Measurements from ENCODE around the gene GNG7. TPM values are rescaled to one million over a fixed set of nuclear protein-coding genes. Genes with fewer than 3 reads are reported as not detected.
A peak's percentile ranks its signal among the peaks of the same experiment; 100 is the strongest.

The GNG7 gene
- total RNA-seq, 1 donor from 2014 or later: 0.96 TPM

DNA sequence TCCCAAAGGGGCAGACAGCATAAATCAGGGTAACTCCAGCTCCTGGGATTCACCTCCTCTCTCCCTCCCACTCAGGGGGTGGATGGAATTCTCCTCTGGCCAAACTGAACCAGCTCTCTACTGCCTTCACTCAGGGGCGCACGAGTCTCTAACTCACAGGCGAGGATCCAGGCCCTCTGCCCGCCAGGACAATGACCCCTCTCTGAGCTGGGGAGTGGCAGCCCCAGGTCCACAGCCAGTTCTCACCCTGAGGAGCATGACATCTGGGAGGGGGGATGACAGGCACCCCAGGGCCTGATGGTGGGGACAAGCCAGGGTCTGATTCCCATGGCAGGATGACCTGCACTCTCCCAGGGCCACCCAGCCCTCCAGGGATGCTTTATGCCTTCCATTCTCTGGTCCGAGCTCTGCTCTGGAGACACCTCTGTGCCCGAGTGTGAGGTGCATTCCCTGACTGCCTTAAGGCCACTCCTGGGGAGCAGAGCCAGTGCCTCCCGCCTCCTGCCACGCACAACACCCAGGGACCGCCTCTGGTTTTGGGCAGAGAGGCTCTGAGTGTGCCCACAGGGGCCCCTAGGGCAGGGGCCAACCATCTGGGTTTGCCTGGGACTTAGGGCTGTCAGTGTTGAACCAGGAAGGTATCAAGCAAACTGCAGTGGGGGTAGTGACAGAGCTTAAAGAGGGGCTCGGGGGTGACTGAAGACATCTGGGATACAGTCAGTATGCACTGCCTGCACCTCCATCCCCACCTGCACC lies 66.2 kb downstream of the GNG7 start:
- DNase-seq (ENCODE audit: low spot score in 2 of 2): peak in 1 of 2 donors; percentile 61
- no peak overlapping the region for H3K27ac ChIP-seq
- no peaks in the 10 kb centered on the region for H3K27me3 ChIP-seq
- no peak overlapping the region for H3K4me3 ChIP-seq
- intact Hi-C loops (cut with DNase I): loop anchor here (2.0 to 10.0 kb wide), 3 partner anchors 58 to 472 kb away; partner anchors contain the start of gene DOT1L
- H3K9me3 ChIP-seq: no peaks in the 10 kb centered on the region
- TF ChIP-seq, protein P1, sequence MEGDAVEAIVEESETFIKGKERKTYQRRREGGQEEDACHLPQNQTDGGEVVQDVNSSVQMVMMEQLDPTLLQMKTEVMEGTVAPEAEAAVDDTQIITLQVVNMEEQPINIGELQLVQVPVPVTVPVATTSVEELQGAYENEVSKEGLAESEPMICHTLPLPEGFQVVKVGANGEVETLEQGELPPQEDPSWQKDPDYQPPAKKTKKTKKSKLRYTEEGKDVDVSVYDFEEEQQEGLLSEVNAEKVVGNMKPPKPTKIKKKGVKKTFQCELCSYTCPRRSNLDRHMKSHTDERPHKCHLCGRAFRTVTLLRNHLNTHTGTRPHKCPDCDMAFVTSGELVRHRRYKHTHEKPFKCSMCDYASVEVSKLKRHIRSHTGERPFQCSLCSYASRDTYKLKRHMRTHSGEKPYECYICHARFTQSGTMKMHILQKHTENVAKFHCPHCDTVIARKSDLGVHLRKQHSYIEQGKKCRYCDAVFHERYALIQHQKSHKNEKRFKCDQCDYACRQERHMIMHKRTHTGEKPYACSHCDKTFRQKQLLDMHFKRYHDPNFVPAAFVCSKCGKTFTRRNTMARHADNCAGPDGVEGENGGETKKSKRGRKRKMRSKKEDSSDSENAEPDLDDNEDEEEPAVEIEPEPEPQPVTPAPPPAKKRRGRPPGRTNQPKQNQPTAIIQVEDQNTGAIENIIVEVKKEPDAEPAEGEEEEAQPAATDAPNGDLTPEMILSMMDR (IDR thresholded peaks at IDR 0.05): no peak
- H3K4me1 ChIP-seq: peaks cover 15 to 23% of the 10 kb centered on the region in 2 donors
- H3K36me3 ChIP-seq: no peaks in the 10 kb centered on the region

DNA sequence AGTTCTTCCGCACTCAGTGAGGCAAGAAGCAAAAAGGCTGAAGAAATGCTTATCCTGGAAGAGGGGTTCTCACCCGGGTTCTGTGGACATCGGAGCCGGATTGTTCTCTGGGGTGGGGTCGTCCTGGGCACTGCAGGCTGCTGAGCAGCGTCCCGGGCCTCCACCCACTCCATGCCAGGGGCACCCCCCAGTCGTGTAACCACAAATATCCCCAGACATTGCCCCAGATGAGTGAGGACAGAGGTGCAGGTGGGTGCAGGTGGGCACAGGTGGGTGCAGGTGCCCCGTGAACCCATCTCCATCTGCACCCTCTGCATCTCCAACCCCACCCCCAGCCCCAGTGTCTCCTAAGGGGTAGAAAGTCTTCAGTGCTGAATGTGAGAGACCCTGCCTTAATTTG lies 67.5 kb downstream of the GNG7 start:
- no peak for DNase-seq (ENCODE audit: low spot score in 2 of 2)
- intact Hi-C loops (cut with DNase I): loop anchor here (2.0 to 10.0 kb wide), 3 partner anchors 22 to 470 kb away; partner anchors contain the start of gene DOT1L

DNA sequence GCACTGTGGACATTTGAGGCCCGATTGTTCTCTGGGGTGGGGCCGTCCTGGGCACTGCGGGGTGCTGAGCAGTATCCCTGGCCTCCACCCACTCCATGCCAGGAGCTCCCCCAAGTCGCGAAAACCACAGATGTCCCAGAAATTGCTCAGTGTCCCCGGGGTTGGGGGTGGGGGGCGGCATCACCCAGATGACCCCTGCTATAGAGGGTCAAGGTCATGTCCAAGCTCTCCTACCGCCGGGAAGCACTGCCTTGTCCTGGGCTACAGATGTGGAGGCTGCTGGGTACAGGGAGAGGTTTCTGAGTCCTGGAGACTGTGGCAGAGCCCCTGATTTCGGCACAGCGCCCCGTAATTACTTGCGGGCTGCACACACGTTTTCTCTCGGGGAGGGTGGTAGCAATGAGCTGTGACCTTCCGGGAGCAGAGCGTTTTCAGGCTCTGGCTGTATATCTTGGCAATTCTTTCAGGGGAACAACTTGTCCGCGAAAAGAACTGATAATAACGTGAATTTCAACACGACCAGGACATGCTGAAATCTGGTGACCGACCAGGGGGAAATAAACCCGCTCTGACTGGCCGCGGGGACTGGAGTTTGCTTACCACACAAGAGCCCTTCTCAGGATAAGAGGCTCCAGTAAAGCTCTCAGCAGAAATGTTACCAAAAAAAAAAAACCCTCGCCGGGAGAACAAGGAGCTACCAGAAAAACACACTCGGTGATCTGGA lies 68.1 kb downstream of the GNG7 start:
- no peaks in the 10 kb centered on the region for H3K36me3 ChIP-seq
- DNase-seq (ENCODE audit: low spot score in 2 of 2): peak in 1 of 2 donors; percentile 91
- intact Hi-C loops (cut with DNase I): loop anchor here (2.0 to 10.0 kb wide), 2 partner anchors 22 to 470 kb away; partner anchors contain the start of gene DOT1L
- TF ChIP-seq, protein P1 (IDR thresholded peaks at IDR 0.05): no peak
- H3K27me3 ChIP-seq: no peaks in the 10 kb centered on the region
- peaks cover 15 to 23% of the 10 kb centered on the region in 2 donors for H3K4me1 ChIP-seq
- H3K9me3 ChIP-seq: no peaks in the 10 kb centered on the region
- peak overlapping the region; percentile 87 to 90 for H3K27ac ChIP-seq
- peak overlapping the region in 1 of 2 donors; percentile 49 for H3K4me3 ChIP-seq

More for the DNA sequence above, 67.5 kb downstream of the GNG7 start:
- Histone ChIP-seq H3K4me3 (peak overlapping the region in 1 of 2 donors; percentile 49), H3K27me3 (no peaks in the 10 kb centered on the region), H3K4me1 (peaks cover 15 to 23% of the 10 kb centered on the region in 2 donors), H3K27ac (peak overlapping the region; percentile 87 to 90), H3K36me3 (no peaks in the 10 kb centered on the region), H3K9me3 (no peaks in the 10 kb centered on the region)
- TF ChIP-seq, protein P1 (IDR thresholded peaks at IDR 0.05): no peak

DNA sequence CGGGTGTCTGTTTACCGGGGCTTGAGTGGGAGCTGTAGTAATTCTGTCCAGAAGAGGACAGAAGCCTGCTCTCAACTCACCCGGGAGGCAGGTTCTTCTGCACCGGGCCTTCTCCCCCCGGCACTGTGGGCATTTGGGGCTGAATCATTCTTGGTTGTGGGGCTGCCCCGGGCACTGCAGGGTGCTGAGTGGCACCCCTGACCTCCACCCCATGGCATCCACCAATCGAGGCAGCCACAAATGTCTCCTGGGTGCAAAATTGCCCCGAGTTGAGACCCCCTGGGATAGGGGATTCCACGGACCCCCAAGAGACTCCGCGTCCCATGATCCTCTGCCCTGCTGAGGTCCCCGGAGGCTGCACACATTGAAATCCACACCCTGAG lies 68.8 kb downstream of the GNG7 start:
- Histone ChIP-seq H3K4me3 (no peak overlapping the region), H3K4me1 (peaks cover 15 to 23% of the 10 kb centered on the region in 2 donors), H3K27me3 (no peaks in the 10 kb centered on the region), H3K36me3 (no peaks in the 10 kb centered on the region), H3K9me3 (no peaks in the 10 kb centered on the region), H3K27ac (peak overlapping the region; percentile 87 to 90)
- intact Hi-C loops (cut with DNase I): loop anchor here (2.0 to 10.0 kb wide), 2 partner anchors 21 to 469 kb away; partner anchors contain the start of gene DOT1L
- TF ChIP-seq, protein P1 (IDR thresholded peaks at IDR 0.05): no peak
- no peak for DNase-seq (ENCODE audit: low spot score in 2 of 2)

DNA sequence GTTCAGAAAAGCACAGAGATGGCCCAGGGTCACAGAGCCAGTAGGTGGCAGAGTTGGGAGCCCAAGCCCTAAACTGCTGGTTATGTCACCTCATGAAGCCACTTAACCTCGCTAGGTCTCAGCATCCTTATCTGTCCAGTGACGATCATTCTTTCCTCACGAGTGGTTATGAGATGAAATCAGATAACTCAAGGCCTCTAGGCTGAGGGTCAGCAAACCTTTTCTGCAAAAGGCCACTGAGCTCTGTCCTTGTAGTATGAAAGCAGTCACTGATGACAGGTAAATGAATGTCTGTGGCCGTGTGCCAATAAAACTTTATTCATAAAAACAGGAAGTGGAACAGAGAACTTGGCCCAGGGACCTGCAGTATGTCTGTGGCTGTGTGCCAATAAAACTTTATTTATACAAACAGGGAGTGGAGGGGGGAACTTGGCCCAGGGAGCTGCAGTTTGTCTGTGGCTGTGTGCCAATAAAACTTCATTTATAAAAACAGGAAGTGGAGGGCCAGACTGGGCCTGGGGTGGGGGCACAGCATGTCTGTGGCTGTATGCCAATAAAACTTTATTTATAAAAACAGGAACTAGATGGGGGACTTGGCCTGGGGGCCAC lies 71.2 kb downstream of the GNG7 start:
- no peaks in the 10 kb centered on the region for H3K36me3 ChIP-seq
- H3K4me1 ChIP-seq: peaks cover 23 to 41% of the 10 kb centered on the region in 2 donors
- intact Hi-C loops (cut with DNase I): loop anchor here (10.0 kb wide), 1 partner anchor 467 kb away; the partner anchor contains the start of gene DOT1L
- no peak for DNase-seq (ENCODE audit: low spot score in 2 of 2)
- H3K27ac ChIP-seq: no peak overlapping the region
- H3K9me3 ChIP-seq: no peaks in the 10 kb centered on the region
- H3K27me3 ChIP-seq: no peaks in the 10 kb centered on the region
- TF ChIP-seq, protein P1 (IDR thresholded peaks at IDR 0.05): no peak
- H3K4me3 ChIP-seq: no peak overlapping the region
